GM10248 (cell line): ENCODE results near the gene USH1C.

ENCODE experiments used
- CTCF ChIA-PET: fragments of 300-600 bp; sonication (Branson Sonifier 250); formaldehyde crosslinking; extraction: SDS; loops from one replicate; lab custom pipeline; 2021; ENCODE audit warnings: antibody characterized with exemption; lab: Yijun Ruan, JAX
- POLR2A ChIA-PET: fragments of 350-650 bp; sonication (Branson Sonifier 250); formaldehyde crosslinking; extraction: SDS; loops from one replicate; lab custom pipeline; 2020; ENCODE audit warnings: antibody characterized with exemption; lab: Yijun Ruan, JAX
- DNase-seq: peaks from one replicate; pipeline ENCODE4 v3.0.0; 2012; ENCODE audit errors: extremely low spot score
- TF ChIP-seq, protein P1 (sequence below): IDR thresholded peaks from 2 replicates; pipeline ENCODE4 v1.5.1; 2012; ENCODE audit warnings: mild to moderate bottlenecking, low read depth; ENCODE audit errors: extremely low read depth, missing control alignments, control extremely low read depth

Gene USH1C

DNA sequence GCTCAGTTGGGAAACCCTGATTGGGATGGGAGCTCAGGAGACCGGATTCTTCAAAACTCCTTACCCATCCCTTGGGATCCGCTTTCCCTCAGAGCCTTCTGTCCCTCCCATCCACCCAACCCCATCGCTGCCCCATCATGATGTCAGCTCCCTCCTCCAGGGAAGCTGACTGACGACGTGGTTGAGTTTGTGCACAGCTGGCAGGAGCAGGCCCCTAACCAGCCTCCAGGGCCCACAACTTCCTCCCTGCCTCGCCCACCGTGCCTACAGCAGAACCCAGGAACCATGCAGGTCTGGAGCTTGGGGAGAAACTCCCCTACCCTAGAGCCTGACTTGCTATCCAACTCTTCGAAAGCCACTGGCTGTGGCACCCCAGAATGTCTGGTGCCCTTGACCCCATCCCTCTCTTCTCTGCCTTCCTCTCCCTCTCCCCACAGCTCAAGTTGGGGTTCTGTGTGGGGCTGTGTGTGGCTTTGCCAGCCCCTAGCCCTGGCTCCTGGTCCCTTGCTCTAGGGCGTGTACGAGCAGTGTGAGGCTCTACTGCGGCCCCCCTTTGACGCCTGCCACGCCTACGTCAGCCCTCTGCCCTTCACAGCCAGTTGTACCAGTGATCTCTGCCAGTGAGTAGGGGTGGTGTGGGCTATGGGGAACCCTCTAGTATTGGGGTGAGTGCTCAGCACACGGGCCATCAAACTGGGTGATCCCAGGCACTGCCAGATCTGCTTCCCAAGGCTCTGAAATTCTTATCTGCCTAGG lies 14.0 kb upstream of the USH1C start:
- TF ChIP-seq, protein P1, sequence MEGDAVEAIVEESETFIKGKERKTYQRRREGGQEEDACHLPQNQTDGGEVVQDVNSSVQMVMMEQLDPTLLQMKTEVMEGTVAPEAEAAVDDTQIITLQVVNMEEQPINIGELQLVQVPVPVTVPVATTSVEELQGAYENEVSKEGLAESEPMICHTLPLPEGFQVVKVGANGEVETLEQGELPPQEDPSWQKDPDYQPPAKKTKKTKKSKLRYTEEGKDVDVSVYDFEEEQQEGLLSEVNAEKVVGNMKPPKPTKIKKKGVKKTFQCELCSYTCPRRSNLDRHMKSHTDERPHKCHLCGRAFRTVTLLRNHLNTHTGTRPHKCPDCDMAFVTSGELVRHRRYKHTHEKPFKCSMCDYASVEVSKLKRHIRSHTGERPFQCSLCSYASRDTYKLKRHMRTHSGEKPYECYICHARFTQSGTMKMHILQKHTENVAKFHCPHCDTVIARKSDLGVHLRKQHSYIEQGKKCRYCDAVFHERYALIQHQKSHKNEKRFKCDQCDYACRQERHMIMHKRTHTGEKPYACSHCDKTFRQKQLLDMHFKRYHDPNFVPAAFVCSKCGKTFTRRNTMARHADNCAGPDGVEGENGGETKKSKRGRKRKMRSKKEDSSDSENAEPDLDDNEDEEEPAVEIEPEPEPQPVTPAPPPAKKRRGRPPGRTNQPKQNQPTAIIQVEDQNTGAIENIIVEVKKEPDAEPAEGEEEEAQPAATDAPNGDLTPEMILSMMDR: no peak
- ChIA-PET CTCF (interaction anchor here (0.8 kb wide), 1 partner anchor 30 kb away, joined by 3 read pairs; no protein-coding TSS in a partner anchor), POLR2A (no interaction called here)
- DNase-seq: no peak

DNA sequence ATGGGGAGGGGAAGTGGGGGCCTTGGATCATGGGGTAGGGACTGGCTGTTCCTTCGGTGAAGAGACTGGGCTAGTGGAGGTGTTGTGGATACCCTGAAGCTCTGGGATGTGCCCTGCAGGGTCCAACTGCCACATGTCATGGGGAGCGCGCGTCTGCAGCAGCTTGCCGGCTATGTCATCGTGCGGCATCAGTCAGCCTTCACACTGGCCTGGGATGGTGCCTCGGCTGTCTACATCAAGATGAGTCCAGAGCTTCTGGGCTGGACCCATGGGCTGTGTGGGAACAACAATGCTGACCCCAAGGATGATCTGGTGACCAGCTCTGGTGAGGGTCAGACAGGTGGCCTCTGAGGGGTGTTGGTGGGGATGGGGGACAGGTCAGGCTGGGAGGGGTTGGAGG lies 12.8 kb upstream of the USH1C start:
- ChIA-PET CTCF (no interaction called here), POLR2A (no interaction called here)
- DNase-seq: no peak
- TF ChIP-seq, protein P1: no peak

- CTCF ChIA-PET: interaction anchor here (0.9 to 1.8 kb wide), 3 partner anchors 12 to 26 kb away, joined by 3 to 10 read pairs (median 3); no protein-coding TSS in a partner anchor
- POLR2A ChIA-PET: no interaction called here
- no peak for DNase-seq
- TF ChIP-seq, protein P1: no peak
Observed at GRCh38 chr11:17554487-17554886, 10.3 kb upstream of the USH1C start.

DNA sequence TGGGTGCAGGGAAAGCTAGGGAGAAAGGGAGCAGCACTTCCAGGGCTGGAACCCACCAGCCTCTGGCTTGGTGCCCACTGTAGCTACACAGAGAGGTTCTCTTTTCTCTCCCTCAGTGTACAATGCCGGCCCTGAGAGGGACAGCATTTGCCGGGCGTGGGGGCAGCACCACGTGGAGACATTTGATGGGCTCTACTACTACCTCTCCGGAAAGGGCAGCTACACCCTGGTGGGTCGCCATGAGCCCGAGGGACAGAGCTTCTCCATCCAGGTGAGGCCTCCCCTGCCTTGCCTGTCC lies 9.0 kb upstream of the USH1C start:
- CTCF ChIA-PET: interaction anchor here (1.2 to 1.8 kb wide), 2 partner anchors 10 to 25 kb away, joined by 3 to 10 read pairs; no protein-coding TSS in a partner anchor

GRCh38 chr11:17552392-17553248 lies 8.4 kb upstream of the USH1C start:
- POLR2A ChIA-PET: interaction anchor here (0.7 kb wide), 1 partner anchor 786 kb away, joined by 3 read pairs; no protein-coding TSS in a partner anchor
- CTCF ChIA-PET: interaction anchor here (1.8 kb wide), 1 partner anchor 24 kb away, joined by 10 read pairs; no protein-coding TSS in a partner anchor
- DNase-seq: no peak
- TF ChIP-seq, protein P1: no peak

More for the DNA sequence above, 9.0 kb upstream of the USH1C start:
- TF ChIP-seq, protein P1: no peak
- POLR2A ChIA-PET: interaction anchor here (0.7 kb wide), 1 partner anchor 787 kb away, joined by 3 read pairs; no protein-coding TSS in a partner anchor
- DNase-seq: no peak

- POLR2A ChIA-PET: no interaction called here
- TF ChIP-seq, protein P1: no peak
- DNase-seq: no peak
- CTCF ChIA-PET: no interaction called here
Observed at GRCh38 chr11:17552041-17552355, 7.8 kb upstream of the USH1C start.
